ENCODE results near the gene SSR4.

DNA sequence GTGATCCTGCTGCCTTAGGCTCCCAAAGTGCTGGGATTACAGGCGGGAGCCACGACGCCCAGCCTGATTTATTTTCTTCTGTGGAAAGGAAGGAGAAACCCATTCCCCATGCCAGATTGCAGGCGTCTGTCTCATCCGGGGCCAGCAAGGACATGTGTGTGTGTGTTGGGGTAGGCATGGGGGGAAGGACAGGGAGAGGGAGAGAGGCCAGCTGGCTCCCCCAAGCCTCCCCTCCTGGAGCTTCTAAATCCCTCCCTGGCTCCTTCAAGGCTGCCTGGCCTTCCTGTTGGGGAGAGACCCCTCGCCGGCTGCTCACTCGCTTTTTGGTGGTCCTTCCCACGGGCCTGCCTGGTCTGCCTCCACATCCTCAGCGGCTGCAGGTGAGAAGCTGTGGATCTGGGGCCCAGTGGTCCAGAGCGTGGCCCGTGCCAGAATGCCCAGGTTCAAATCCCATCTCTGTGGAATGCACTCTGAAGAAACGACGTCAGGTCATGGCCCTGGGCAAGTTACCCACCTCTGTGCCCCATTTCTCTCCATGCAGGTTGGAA is 31.8 kb upstream of the SSR4 start:
- TF ChIP-seq CTCF (conservative IDR thresholded peaks at IDR 0.05 in 1 of 2, IDR thresholded peaks at IDR 0.05 in 1 of 2; ENCODE audit: low read depth in 1 of 2, low read length in 2 of 2) (no peak), EZH2 (IDR thresholded peaks at IDR 0.05; ENCODE audit: low read length, missing control alignments) (no peak)

Measured in fibroblast of lung (primary cell).